ENCODE data around the gene TBC1D30. TPM values are rescaled to one million over a fixed set of nuclear protein-coding genes. Genes with fewer than 3 reads are reported as not detected.

Gene TBC1D30
- total and polyA plus RNA-seq, 9 donors: 1.1 to 5.2 (median 2.6) TPM

DNA sequence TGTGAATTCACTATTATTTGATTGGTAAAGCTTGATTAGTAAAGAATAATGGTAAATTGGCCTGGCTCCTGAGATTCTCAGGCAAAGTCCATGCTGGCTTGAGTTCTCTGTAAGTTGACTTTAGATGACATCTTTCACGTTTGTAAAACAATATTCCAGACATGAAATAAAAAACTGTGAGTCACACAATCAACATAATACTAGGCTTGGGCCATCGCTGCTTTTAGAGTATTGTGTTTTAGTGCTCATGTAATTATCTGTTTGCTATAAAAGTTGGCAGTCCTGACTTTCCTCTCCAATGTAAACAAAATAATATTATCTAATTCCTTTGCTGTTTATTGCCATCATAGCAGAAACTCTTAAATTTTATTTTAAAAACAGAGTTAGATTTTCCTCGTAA is 3.9 kb upstream of the TBC1D30 start:
- intact Hi-C loops (cut with DNase I): no loop called here
- no peak for DNase-seq
- Histone ChIP-seq H3K27me3 (no peaks in the 10 kb centered on the region), H3K4me1 (ENCODE audit: insufficient read depth) (peaks cover 8% of the 10 kb centered on the region), H3K4me3 (no peak overlapping the region), H3K27ac (no peak overlapping the region), H3K36me3 (no peaks in the 10 kb centered on the region), H3K9me3 (no peaks in the 10 kb centered on the region)
- WGBS, 3 donors: 11 to 47% (median 21%) methylated on average over 3 of the region's 3 CpGs
- no peak for TF ChIP-seq POLR2A (IDR thresholded peaks at IDR 0.05)

DNA sequence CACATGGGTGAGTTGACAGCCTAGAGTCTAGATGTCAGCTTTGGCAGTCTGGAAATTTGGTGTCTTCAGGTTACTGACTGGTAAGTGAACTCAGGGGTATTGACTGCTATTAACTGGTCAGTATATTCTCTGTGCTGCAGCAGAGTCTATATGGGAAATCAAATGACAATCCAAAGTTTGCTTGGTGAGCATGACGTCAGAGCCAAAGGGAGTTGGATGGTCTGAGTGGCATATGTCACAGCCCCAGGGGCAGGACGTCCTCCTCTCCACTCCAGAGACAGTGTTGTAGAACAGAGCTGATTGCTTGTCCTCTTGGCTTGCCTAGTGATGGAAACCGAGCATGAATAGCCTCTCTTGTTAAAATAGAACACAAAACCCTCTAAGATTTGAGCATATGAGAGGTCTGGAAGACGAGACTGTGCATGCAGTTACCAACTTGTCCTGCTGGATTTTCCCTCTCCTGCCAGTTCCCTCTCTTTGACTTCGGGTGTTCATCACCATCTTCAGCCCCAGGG is 3.3 kb upstream of the TBC1D30 start:
- 77 to 82% (median 78%) methylated on average over 5 of the region's 5 CpGs for WGBS, 3 donors

DNA sequence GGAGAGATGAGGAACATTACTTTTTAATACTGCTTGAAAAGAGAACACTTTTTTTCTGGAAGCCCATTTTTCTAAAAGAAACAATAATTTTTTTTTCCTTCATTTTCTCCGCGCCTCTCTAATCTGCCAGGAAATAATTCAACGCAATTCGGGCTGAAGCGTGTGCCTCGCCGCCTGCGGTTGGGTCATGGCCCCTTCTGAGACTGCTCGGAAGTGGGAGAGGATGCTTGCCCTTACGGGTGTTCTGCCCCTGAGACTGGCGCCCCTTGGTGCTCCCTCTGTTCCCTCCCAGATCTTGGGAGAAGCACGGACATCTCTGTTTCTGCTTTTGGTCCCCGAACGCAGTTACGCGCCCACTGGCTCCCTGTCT is 332 bp upstream of the TBC1D30 start:
- Histone ChIP-seq H3K4me1 (ENCODE audit: insufficient read depth) (peaks cover 11% of the 10 kb centered on the region), H3K27me3 (no peaks in the 10 kb centered on the region), H3K36me3 (no peaks in the 10 kb centered on the region), H3K27ac (no peak overlapping the region), H3K9me3 (no peaks in the 10 kb centered on the region), H3K4me3 (peak overlapping the region; percentile 15)
- no peak for DNase-seq
- 0 to 1% (median 0%) methylated on average over 16 of the region's 16 CpGs for WGBS, 3 donors
- intact Hi-C loops (cut with DNase I): no loop called here
- TF ChIP-seq POLR2A (IDR thresholded peaks at IDR 0.05): no peak
- TF ChIP-seq, protein P1, sequence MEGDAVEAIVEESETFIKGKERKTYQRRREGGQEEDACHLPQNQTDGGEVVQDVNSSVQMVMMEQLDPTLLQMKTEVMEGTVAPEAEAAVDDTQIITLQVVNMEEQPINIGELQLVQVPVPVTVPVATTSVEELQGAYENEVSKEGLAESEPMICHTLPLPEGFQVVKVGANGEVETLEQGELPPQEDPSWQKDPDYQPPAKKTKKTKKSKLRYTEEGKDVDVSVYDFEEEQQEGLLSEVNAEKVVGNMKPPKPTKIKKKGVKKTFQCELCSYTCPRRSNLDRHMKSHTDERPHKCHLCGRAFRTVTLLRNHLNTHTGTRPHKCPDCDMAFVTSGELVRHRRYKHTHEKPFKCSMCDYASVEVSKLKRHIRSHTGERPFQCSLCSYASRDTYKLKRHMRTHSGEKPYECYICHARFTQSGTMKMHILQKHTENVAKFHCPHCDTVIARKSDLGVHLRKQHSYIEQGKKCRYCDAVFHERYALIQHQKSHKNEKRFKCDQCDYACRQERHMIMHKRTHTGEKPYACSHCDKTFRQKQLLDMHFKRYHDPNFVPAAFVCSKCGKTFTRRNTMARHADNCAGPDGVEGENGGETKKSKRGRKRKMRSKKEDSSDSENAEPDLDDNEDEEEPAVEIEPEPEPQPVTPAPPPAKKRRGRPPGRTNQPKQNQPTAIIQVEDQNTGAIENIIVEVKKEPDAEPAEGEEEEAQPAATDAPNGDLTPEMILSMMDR (IDR thresholded peaks at IDR 0.05): no peak
- no peak for TF ChIP-seq EP300 (IDR thresholded peaks at IDR 0.05)

More for the DNA sequence above, 3.3 kb upstream of the TBC1D30 start:
- intact Hi-C loops (cut with DNase I): no loop called here
- no peaks in the 10 kb centered on the region for H3K36me3 ChIP-seq
- H3K27me3 ChIP-seq: no peaks in the 10 kb centered on the region
- TF ChIP-seq EP300 (IDR thresholded peaks at IDR 0.05) (no peak), POLR2A (IDR thresholded peaks at IDR 0.05) (no peak)
- TF ChIP-seq, protein P1 (IDR thresholded peaks at IDR 0.05): no peak
- no peak overlapping the region for H3K4me3 ChIP-seq
- no peak for DNase-seq
- no peaks in the 10 kb centered on the region for H3K9me3 ChIP-seq
- H3K27ac ChIP-seq: no peak overlapping the region
- peaks cover 11% of the 10 kb centered on the region for H3K4me1 ChIP-seq (ENCODE audit: insufficient read depth)

DNA sequence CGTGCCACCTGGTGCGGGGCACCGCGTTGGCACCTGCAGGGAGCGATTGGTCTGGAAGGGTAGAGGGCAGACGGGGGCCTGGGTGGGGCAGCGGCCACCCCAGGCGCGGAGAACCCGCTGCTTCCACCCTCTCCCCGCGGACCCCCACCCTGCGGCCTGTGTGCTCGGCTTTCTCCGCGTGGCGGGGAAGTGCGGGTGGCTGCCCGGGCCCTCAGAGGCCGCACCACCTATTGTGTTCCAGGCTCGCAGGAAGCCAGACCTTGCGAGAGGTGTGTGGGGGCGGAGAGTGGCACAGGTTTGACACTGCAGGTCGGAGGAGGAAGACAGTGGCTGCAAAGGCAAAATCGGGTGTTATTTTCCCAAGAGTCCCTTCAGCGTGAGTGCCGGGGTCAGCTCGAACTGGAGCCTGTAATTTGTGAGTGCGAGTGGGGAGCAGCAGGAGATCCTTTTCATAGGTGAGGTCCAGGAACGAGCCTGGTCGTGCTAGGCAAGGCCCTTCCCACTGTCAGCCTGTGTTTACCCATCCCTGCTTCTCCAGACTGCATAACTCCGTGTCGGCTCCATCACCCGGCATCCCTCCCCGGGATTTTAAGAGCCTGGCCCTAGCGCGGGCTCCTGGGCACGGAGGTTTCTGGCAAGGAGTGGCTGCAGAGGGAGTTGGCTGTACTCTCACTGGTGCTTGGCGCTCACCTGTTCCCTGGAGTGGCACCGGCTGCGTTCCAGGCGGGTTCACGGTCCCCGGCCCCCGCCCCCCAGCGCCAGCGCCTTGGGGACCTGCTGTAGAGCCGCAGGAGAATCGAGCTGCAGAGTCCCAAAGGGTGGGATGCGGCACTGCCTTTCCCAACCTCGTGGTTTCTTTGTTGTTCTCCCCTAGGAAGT is 935 bp downstream of the TBC1D30 start:
- intact Hi-C loops (cut with DNase I): no loop called here
- DNase-seq: no peak
- Histone ChIP-seq H3K4me3 (peak overlapping the region; percentile 15), H3K36me3 (no peaks in the 10 kb centered on the region), H3K4me1 (ENCODE audit: insufficient read depth) (peaks cover 11% of the 10 kb centered on the region), H3K9me3 (no peaks in the 10 kb centered on the region), H3K27ac (no peak overlapping the region), H3K27me3 (no peaks in the 10 kb centered on the region)
- 2 to 3% (median 3%) methylated on average over 48 to 51 of the region's 51 CpGs for WGBS, 3 donors
- TF ChIP-seq, protein P1 (IDR thresholded peaks at IDR 0.05): no peak
- no peak for TF ChIP-seq POLR2A (IDR thresholded peaks at IDR 0.05)
- no peak for TF ChIP-seq EP300 (IDR thresholded peaks at IDR 0.05)

DNA sequence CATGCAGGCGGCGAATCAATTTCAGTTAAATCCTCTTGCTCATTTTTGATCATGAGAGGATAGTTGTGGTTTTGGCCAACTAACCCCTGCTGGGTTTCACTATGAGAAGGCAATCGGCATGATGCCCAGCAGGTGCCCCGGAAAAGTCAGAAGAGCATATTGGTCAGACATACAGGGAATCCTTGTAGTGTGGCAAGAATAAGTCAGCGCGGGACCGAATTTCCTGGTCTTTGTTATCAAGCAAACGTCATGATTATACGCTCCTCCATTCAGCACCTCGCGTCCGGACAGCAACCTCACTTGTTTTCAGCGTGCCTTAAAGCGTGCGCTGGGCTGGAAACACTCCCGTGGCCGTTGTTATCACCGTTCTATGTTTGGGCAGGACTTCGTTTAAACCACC is 1.8 kb downstream of the TBC1D30 start:
- intact Hi-C loops (cut with DNase I): no loop called here
- DNase-seq: peak; percentile 42 to 79 (median 59)
- Histone ChIP-seq H3K27me3 (no peaks in the 10 kb centered on the region), H3K9me3 (no peaks in the 10 kb centered on the region), H3K4me1 (ENCODE audit: insufficient read depth) (peaks cover 11% of the 10 kb centered on the region), H3K4me3 (no peak overlapping the region), H3K36me3 (no peaks in the 10 kb centered on the region), H3K27ac (no peak overlapping the region)
- TF ChIP-seq EP300 (IDR thresholded peaks at IDR 0.05): no peak
- TF ChIP-seq, protein P1 (IDR thresholded peaks at IDR 0.05): no peak
- no peak for TF ChIP-seq POLR2A (IDR thresholded peaks at IDR 0.05)
- 4 to 5% (median 4%) methylated on average over 19 of the region's 19 CpGs for WGBS, 3 donors
